Measurements from ENCODE around the gene ZGLP1.

Gene ZGLP1

GRCh38 chr19:10274589-10274988, 35.0 kb downstream of the ZGLP1 start:
- DNase-seq, result no peak

DNA sequence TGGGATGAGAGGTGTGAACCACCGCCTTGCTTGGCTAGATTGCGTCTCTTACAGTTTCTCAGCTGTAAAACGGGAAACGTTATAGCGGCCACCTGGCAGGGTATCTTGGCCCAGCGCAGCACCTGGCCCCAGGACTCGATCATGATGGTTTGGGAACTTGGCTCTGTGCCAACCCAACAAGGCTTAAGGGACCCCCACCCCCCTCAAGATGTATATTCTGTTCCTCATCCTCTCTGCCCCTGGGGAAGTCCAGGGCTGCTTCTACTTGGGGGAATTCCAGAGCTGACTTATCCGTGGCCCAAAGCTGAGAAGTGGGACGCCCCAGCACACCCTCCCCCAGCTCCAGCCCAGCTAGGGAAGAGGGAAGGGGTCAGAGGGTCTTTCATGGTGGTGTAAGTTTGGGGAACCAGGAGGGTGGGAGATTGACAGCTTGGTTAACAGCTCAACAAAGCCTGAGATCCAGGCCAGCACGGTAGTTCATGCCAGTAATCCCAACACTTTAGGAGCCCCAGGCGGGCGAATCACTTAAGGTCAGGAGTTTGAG, 38.0 kb downstream of the ZGLP1 start:
- no peak for DNase-seq

DNA sequence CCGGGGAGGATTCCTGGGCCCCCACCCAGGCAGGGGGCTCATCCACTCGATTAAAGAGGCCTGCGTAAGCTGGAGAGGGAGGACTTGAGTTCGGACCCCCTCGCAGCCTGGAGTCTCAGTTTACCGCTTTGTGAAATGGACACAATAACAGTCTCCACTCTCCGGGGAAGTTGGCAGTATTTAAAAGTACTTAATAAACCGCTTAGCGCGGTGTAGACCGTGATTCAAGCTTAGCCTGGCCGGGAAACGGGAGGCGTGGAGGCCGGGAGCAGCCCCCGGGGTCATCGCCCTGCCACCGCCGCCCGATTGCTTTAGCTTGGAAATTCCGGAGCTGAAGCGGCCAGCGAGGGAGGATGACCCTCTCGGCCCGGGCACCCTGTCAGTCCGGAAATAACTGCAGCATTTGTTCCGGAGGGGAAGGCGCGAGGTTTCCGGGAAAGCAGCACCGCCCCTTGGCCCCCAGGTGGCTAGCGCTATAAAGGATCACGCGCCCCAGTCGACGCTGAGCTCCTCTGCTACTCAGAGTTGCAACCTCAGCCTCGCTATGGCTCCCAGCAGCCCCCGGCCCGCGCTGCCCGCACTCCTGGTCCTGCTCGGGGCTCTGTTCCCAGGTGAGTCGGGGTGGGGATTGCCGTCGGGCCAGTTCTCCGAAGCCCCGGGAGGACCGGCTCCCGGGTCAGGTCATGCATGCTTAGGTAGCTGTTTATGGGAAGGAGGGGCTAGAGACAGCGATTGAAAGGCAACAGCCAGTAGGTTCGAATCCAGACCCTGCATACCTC, 38.8 kb downstream of the ZGLP1 start, which contains the start of gene ICAM1:
Gene ICAM1, plus strand, starts transcription at position 505 of the 779 bp plus-strand sequence. Its CDS starts 40 bp downstream, at position 545.
- peak; percentile 30 to 49 for DNase-seq

- no peak for DNase-seq
These were observed 39.4 kb downstream of the ZGLP1 start for GRCh38 chr19:10270180-10270615.

DNA sequence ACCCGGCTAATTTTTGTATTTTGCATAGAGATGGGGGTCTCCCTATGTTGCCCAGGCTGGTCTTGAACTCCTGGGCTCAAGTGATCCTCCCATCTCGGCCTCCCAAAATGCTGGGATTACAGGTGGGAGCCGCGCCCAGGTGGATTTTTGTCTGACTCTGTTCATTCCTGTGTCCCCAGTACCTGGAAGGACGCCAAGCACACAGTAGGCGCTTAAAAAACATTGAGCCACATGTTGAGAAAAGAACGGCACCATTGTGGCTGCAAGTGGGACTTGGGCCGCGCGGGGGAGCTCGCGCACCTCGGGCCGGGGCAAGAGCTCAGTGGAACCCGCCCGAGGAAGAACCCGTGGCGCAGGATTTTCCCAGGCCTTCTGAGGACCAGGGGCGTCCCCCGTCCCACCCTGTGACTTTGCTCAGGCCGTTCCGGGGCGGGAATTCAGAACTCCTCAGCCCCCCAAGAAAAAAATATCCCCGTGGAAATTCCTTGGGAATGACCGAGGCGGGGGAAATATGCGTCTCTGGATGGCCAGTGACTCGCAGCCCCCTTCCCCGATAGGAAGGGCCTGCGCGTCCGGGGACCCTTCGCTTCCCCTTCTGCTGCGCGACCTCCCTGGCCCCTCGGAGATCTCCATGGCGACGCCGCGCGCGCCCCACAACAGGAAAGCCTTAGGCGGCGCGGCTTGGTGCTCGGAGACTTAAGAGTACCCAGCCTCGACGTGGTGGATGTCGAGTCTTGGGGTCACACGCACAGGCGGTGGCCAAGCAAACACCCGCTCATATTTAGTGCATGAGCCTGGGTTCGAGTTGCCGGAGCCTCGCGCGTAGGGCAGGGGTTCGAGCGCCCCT, 40.1 kb downstream of the ZGLP1 start:
- DNase-seq, result peak in 1 of 2 experiments; percentile 57

- DNase-seq, result no peak
These were observed 41.5 kb downstream of the ZGLP1 start for GRCh38 chr19:10268071-10268470.

DNA sequence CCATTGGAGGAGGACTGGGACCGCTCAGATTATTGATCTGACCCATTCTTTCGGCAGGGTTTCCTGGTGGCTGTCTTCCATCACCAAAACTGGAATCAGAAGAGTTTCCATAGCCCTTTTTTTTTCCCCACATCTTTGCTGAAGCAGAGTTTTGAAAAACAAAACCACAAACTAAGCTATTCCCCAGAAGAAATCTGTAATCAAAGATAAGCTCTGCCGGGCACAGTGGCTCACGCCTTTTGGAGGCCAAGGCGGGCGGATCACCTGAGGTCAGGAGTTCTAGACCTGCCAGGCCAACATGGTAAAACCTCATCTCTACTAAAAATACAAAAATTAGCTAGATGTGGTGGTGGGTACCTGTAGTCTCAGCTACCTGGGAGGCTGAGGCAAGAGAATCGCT, 42.9 kb downstream of the ZGLP1 start:
- DNase-seq, result no peak

DNA sequence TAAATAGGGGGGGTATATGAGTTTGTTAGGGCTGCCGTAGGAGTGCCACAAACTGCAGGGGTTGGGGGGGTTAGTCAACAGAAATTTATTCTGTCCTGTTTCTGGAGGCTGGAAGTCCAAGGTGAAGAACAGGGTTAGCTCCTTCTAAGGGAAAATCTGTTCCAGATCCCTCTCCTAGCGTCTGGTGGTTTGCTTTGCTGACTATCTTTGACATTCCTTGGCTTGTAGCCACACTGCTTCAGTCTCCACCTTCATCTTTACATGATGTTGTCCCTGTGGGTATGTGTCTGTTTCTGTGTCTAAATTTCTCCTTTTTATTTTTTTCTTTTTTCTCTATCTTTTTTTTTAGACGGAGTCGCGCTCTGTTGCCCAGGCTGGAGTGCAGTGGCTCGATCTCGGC, 46.8 kb downstream of the ZGLP1 start:
- DNase-seq, result no peak

DNA sequence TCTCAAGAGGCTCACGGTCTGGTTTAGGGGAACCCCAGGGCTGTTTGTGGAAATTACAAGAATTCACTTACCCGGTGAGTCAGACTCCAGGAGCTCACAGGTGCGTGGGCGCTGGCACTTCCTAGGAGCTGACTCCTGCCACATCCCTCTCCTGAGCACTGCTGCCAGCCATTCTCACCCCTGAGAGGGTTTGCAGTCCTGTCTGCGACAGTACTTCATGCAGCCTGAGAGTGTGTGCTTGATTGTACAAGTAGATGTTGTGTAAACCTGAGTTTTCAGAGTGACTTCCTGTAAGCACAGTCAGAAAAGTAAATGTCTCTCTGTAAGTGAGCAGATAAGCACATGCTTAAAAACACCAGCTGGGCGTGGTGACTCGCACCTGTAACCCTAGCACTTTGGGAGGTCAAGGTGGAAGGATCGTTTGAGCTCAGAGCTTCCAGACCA, 49.5 kb downstream of the ZGLP1 start:
- DNase-seq, result no peak

DNA sequence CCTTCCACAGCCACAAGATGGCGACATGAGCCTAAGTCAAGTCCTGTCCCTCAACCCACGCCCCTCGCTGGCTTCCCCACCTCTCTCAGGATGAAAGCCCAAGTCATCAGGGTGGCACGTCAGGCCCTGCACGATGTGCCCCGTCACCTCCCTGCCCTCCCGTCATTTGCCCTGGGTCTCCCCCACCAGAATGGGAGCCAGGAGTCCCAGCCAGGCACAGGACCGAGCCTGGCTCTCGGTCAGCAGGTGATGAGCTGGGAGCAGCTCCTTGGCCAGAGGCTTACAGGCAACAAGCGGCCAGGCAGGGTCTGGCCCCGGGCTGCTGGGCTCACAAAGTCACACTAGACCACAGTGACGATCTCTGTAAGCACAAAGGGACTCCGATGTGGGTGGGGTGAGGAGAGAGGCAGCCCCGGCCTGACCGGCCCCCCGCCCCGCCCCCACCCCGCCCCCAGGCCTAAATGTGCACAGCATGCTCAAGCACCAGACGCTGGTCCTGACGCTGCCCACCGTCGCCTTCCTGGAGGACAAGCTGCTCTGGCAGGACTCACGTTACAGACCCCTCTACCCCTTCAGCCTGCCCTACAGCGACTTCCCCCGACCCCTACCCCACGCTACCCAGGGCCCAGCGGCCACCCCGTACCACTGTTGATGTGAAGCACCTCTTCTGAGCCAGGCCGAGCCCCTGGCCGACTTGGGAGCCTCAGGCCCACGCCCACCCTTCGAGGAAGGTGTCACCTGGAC, 50.3 kb downstream of the ZGLP1 start:
- DNase-seq, result peak; percentile 73 to 76

- DNase-seq, result no peak
These were observed 51.4 kb downstream of the ZGLP1 start for GRCh38 chr19:10258080-10258710.

DNA sequence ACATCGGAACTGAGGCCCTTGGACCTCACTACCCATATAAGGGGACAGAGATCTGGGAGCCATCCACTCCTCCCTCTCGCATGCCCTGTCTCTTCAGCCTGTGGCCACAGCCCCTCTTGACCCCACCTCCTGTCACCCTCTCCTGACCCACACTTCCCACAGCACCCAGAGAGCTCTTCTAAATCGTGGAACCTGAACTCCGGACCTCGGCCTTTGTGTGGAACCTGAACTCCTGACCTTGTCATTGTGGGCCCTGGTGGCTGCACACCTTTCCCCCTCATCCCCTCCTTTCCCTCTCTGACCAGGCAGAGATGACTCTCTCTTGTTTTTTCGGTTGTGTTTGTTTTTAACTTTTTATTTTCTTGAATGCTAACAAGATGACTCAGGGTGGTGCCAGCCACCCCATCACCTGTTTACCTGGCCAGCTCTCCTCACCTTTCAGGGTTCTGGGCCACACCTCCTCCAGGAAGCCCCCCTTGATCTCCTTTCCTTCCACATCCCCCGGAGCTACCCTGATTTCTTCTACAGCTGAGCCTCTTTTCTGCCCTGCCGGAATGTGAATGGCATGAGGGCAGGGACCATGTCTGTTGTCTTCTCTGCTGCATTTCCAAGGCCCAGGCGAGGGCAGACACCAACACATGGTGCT, 52.5 kb downstream of the ZGLP1 start:
- DNase-seq, result no peak

GRCh38 chr19:10256551-10256950, 53.1 kb downstream of the ZGLP1 start:
- no peak for DNase-seq

GRCh38 chr19:10255358-10255757, 54.3 kb downstream of the ZGLP1 start:
- no peak for DNase-seq
